ENCODE data around the gene COG5.
A peak's percentile ranks its signal among the peaks of the same experiment; 100 is the strongest.

The COG5 gene

DNA sequence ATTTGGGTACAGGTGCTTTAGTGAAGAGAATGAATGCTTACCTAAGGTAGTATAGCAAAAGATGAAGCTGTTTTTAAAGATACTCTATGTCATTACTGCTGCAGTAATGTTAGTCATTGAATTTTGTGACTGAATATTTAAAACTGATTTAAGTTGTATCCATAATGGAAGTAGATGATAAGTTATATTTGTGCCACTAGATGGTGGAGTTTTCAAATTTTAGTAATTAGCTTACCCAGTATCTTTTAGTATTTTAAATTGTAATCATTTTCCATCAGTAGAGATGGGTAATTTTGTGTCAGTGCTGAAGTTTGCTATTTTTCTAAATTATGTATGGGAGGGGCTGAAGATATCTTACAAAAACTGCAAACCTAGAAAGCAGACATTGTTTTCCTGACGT, 369.7 kb downstream of the COG5 start:
- POLR2A ChIA-PET, result interaction anchor here (0.8 kb wide), 1 partner anchor 25 kb away, joined by 3 read pairs; the partner anchor contains the start of gene HBP1
- TF ChIP-seq ZNF621 (tag by site-specific recombination; IDR thresholded peaks at IDR 0.05) (no peak), KLF10 (tag by site-specific recombination; IDR thresholded peaks at IDR 0.05) (no peak), ZNF654 (tag by site-specific recombination; IDR thresholded peaks at IDR 0.05; ENCODE audit: low read depth) (peak; percentile 19; the same call in 1 of the 2 replicates), ZNF664 (tag by site-specific recombination; IDR thresholded peaks at IDR 0.05) (0 out of 2 replicates have a peak, but pooled peaks have one; percentile 2)
- TF ChIP-seq, protein P1, sequence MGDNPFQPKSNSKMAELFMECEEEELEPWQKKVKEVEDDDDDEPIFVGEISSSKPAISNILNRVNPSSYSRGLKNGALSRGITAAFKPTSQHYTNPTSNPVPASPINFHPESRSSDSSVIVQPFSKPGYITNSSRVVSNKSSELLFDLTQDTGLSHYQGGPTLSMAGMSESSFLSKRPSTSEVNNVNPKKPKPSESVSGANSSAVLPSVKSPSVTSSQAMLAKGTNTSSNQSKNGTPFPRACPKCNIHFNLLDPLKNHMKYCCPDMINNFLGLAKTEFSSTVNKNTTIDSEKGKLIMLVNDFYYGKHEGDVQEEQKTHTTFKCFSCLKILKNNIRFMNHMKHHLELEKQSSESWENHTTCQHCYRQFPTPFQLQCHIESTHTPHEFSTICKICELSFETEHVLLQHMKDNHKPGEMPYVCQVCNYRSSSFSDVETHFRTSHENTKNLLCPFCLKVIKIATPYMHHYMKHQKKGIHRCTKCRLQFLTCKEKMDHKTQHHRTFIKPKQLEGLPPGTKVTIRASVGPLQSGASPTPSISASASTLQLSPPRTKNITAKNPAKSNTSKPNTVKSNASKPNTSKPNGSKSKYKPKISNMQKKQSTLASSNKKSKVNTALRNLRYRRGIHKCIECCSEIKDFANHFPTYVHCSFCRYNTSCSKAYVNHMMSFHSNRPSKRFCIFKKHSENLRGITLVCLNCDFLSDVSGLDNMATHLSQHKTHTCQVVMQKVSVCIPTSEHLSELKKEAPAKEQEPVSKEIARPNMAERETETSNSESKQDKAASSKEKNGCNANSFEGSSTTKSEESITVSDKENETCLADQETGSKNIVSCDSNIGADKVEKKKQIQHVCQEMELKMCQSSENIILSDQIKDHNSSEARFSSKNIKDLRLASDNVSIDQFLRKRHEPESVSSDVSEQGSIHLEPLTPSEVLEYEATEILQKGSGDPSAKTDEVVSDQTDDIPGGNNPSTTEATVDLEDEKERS (tag by site-specific recombination; IDR thresholded peaks at IDR 0.05), result no peak
- peaks cover 5 to 32% of the 10 kb centered on the region in 2 experiments for H3K36me3 ChIP-seq (ENCODE audit: control insufficient read depth in 2 of 2, insufficient read depth in 1 of 2, low read length in 2 of 2)

DNA sequence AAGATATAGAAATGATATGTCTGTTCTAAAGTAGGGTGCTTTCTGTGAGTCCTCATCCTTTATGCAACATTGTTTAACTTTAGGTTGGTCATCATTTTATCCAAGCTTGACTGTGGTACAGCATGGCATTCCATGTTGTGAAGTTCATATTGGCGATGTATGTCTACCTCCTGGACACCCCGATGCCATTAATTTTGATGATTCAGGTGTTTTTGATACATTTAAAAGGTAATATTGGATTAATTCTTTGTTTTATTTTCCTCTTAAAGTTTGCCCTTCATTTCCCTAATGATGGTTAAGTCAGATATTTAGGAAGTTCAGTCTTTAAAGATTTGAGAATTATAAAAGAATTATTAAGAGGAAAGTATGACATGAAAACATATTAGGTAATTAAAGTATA, 373.6 kb downstream of the COG5 start:
- no peak for TF ChIP-seq ZNF560 (tag by site-specific recombination; IDR thresholded peaks at IDR 0.05; ENCODE audit: borderline replicate concordance)
- no peak for TF ChIP-seq SCRT2 (tag by site-specific recombination; IDR thresholded peaks at IDR 0.05)
- no peak for TF ChIP-seq ZNF510 (tag by site-specific recombination; IDR thresholded peaks at IDR 0.05; ENCODE audit: insufficient replicate concordance)
- TF ChIP-seq, protein P2, sequence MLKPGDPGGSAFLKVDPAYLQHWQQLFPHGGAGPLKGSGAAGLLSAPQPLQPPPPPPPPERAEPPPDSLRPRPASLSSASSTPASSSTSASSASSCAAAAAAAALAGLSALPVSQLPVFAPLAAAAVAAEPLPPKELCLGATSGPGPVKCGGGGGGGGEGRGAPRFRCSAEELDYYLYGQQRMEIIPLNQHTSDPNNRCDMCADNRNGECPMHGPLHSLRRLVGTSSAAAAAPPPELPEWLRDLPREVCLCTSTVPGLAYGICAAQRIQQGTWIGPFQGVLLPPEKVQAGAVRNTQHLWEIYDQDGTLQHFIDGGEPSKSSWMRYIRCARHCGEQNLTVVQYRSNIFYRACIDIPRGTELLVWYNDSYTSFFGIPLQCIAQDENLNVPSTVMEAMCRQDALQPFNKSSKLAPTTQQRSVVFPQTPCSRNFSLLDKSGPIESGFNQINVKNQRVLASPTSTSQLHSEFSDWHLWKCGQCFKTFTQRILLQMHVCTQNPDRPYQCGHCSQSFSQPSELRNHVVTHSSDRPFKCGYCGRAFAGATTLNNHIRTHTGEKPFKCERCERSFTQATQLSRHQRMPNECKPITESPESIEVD (tag by site-specific recombination; IDR thresholded peaks at IDR 0.05), result no peak
- no peak for TF ChIP-seq REST (tag by site-specific recombination; IDR thresholded peaks at IDR 0.05)
- TF ChIP-seq, protein P3, sequence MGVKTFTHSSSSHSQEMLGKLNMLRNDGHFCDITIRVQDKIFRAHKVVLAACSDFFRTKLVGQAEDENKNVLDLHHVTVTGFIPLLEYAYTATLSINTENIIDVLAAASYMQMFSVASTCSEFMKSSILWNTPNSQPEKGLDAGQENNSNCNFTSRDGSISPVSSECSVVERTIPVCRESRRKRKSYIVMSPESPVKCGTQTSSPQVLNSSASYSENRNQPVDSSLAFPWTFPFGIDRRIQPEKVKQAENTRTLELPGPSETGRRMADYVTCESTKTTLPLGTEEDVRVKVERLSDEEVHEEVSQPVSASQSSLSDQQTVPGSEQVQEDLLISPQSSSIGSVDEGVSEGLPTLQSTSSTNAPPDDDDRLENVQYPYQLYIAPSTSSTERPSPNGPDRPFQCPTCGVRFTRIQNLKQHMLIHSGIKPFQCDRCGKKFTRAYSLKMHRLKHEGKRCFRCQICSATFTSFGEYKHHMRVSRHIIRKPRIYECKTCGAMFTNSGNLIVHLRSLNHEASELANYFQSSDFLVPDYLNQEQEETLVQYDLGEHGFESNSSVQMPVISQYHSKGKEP (tag by site-specific recombination; IDR thresholded peaks at IDR 0.05), result no peak
- TF ChIP-seq, protein P4, sequence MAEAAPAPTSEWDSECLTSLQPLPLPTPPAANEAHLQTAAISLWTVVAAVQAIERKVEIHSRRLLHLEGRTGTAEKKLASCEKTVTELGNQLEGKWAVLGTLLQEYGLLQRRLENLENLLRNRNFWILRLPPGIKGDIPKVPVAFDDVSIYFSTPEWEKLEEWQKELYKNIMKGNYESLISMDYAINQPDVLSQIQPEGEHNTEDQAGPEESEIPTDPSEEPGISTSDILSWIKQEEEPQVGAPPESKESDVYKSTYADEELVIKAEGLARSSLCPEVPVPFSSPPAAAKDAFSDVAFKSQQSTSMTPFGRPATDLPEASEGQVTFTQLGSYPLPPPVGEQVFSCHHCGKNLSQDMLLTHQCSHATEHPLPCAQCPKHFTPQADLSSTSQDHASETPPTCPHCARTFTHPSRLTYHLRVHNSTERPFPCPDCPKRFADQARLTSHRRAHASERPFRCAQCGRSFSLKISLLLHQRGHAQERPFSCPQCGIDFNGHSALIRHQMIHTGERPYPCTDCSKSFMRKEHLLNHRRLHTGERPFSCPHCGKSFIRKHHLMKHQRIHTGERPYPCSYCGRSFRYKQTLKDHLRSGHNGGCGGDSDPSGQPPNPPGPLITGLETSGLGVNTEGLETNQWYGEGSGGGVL (tag by site-specific recombination; IDR thresholded peaks at IDR 0.05), result no peak
- no peak for TF ChIP-seq ZNF596 (tag by site-specific recombination; IDR thresholded peaks at IDR 0.05)
- TF ChIP-seq ZXDB (tag by site-specific recombination; IDR thresholded peaks at IDR 0.05), result no peak
- TF ChIP-seq ZNF513 (tag by site-specific recombination; IDR thresholded peaks at IDR 0.05), result no peak
- no peak for TF ChIP-seq KLF7 (tag by site-specific recombination; IDR thresholded peaks at IDR 0.05; ENCODE audit: borderline replicate concordance)
- no peak for TF ChIP-seq ZNF155 (tag by site-specific recombination; IDR thresholded peaks at IDR 0.05)
- TF ChIP-seq, protein P5, sequence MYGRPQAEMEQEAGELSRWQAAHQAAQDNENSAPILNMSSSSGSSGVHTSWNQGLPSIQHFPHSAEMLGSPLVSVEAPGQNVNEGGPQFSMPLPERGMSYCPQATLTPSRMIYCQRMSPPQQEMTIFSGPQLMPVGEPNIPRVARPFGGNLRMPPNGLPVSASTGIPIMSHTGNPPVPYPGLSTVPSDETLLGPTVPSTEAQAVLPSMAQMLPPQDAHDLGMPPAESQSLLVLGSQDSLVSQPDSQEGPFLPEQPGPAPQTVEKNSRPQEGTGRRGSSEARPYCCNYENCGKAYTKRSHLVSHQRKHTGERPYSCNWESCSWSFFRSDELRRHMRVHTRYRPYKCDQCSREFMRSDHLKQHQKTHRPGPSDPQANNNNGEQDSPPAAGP (tag by site-specific recombination; IDR thresholded peaks at IDR 0.05), result no peak
- no peak for TF ChIP-seq ZBTB17 (tag by site-specific recombination; IDR thresholded peaks at IDR 0.05)
- Histone ChIP-seq H3K27ac (ENCODE audit: extremely low read depth, low read depth, low read length) (no peak overlapping the region), H3K4me3 (ENCODE audit: low read depth, low read length) (no peak overlapping the region), H3K9me3 (ENCODE audit: control insufficient read depth, insufficient read depth, low read depth, low read length) (no peaks in the 10 kb centered on the region), H3K4me1 (ENCODE audit: control insufficient read depth, insufficient read depth, low read length) (no peaks in the 10 kb centered on the region), H3K36me3 (ENCODE audit: control insufficient read depth in 2 of 2, insufficient read depth in 1 of 2, low read length in 2 of 2) (peaks cover 13 to 47% of the 10 kb centered on the region in 2 experiments)
- ChIA-PET CTCF (interaction anchor here (1.1 kb wide), 1 partner anchor 687 kb away, joined by 3 read pairs; no protein-coding TSS in a partner anchor), POLR2A (no interaction called here)

More for the DNA sequence above, 369.7 kb downstream of the COG5 start:
- no peaks in the 10 kb centered on the region for H3K9me3 ChIP-seq (ENCODE audit: control insufficient read depth, insufficient read depth, low read depth, low read length)
- no peaks in the 10 kb centered on the region for H3K4me1 ChIP-seq (ENCODE audit: control insufficient read depth, insufficient read depth, low read length)
- CTCF ChIA-PET, result interaction anchor here (1.0 to 1.9 kb wide), 3 partner anchors 12 to 269 kb away, joined by 3 to 5 read pairs (median 3); no protein-coding TSS in a partner anchor
- H3K27ac ChIP-seq (ENCODE audit: extremely low read depth, low read depth, low read length), result no peak overlapping the region
- no peak overlapping the region for H3K4me3 ChIP-seq (ENCODE audit: low read depth, low read length)

Data from HEK293 (cell line).